ENCODE results near the gene RAB36.

Gene RAB36

GRCh38 chr22:23117275-23117674 lies 28.0 kb upstream of the RAB36 start:
- H3K36me3 Mint-ChIP-seq (ENCODE audit: low read depth) = no peaks in the 10 kb centered on the region
- H3K9me3 Mint-ChIP-seq = no peaks in the 10 kb centered on the region
- no peaks in the 10 kb centered on the region for H3K27me3 Mint-ChIP-seq (ENCODE audit: low read depth)
- H3K4me1 Mint-ChIP-seq = peaks cover 17% of the 10 kb centered on the region
- TF ChIP-seq, protein P1, sequence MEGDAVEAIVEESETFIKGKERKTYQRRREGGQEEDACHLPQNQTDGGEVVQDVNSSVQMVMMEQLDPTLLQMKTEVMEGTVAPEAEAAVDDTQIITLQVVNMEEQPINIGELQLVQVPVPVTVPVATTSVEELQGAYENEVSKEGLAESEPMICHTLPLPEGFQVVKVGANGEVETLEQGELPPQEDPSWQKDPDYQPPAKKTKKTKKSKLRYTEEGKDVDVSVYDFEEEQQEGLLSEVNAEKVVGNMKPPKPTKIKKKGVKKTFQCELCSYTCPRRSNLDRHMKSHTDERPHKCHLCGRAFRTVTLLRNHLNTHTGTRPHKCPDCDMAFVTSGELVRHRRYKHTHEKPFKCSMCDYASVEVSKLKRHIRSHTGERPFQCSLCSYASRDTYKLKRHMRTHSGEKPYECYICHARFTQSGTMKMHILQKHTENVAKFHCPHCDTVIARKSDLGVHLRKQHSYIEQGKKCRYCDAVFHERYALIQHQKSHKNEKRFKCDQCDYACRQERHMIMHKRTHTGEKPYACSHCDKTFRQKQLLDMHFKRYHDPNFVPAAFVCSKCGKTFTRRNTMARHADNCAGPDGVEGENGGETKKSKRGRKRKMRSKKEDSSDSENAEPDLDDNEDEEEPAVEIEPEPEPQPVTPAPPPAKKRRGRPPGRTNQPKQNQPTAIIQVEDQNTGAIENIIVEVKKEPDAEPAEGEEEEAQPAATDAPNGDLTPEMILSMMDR (IDR thresholded peaks at IDR 0.05; ENCODE audit: unreplicated experiment in 3 of 3) = no peak
- H3K4me3 Mint-ChIP-seq = no peak overlapping the region
- H3K27ac Mint-ChIP-seq = no peak overlapping the region

DNA sequence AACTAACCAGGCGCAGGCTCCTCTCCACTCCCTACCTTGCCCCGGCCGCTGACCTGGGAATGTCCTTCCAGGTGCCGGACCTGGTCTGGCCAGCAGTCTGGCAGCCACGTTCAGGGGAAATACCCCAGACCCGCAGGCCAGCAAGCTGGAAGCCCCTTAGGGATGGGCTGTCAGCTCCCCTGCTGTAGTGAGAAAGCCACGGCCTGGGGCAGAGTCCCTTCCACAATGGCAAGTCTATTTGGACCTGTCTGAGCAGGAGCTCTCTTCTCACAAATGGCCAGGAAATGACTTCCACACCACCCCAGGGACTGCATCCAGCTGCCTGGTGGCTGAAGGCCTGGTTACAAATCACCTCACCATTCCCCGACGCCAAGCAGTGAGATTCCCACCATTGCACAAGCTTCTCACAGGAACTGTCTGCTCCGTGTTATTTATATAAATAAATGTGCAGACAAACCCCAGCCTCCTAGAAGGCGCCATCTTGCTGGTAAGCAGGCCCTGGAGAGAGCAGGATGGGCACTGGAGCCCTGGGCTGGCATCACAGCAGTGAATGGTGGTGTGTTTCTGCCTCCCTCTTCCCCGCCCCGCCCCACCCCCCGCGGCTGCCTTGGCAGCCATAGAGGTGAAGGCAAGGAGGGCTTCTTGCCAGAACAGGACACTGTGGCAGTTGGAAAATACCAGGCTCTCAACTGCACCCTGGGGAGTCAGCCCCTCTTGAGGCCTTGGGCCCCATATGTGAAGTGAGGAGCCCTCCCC lies 27.2 kb upstream of the RAB36 start:
- no peak overlapping the region for H3K27ac Mint-ChIP-seq
- H3K9me3 Mint-ChIP-seq = no peaks in the 10 kb centered on the region
- peaks cover 11% of the 10 kb centered on the region for H3K4me1 Mint-ChIP-seq
- H3K27me3 Mint-ChIP-seq (ENCODE audit: low read depth) = no peaks in the 10 kb centered on the region
- TF ChIP-seq, protein P1 (IDR thresholded peaks at IDR 0.05; ENCODE audit: unreplicated experiment in 3 of 3) = no peak
- H3K4me3 Mint-ChIP-seq = no peak overlapping the region
- no peaks in the 10 kb centered on the region for H3K36me3 Mint-ChIP-seq (ENCODE audit: low read depth)

- Mint-ChIP-seq H3K4me3 (no peak overlapping the region), H3K27me3 (ENCODE audit: low read depth) (no peaks in the 10 kb centered on the region), H3K27ac (peak overlapping the region in 1 of 3 experiments; percentile 17), H3K4me1 (peaks cover 8% of the 10 kb centered on the region), H3K36me3 (ENCODE audit: low read depth) (no peaks in the 10 kb centered on the region), H3K9me3 (no peaks in the 10 kb centered on the region)
- TF ChIP-seq, protein P1 (IDR thresholded peaks at IDR 0.05; ENCODE audit: unreplicated experiment in 3 of 3) = no peak
Observed at GRCh38 chr22:23118647-23119493, 26.4 kb upstream of the RAB36 start.

DNA sequence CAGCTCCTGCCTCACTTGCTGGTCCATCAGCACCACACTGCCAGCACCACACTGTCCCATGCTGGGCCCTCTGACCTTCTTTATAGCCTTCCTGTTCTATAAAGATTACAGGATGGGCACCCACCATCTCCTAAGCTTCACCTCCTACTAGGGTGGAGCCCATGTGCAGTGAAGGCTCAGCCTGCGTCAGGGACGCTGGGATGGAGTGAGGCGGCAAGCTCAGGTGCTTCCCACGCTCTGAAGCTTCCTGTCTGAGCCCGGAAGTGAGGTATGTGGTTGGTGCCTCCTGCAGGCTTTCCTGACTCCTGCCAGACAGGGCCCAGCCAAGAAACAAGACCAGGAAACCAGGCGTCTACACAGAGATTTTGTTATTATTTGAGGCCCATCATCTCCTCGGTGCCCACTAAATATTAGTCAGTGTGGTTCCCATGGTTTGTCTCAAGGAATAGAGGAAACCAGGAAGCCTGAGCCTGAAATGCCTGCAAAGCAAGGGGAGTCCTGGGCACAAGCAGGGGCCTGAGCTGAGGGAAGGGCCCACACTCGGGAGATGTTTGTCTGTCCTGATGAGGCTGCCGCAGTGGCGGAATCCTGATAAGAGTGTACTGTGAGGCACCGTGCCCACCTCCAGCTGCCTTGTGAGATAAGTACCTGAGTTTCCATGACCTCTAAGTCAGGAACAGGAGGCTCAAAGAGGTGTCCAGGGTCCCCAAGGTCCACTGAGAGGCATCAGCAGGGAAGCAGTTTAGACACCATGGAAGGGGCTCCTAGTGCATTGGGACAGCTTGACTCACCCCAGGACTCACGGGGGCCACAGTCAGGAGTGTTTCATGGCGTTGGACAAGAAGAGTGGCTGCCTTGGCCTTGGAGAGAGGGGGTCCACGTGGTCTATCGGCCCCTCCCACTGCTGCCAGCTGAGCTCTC lies 25.5 kb upstream of the RAB36 start:
- Mint-ChIP-seq H3K9me3 (no peaks in the 10 kb centered on the region), H3K4me3 (no peak overlapping the region), H3K36me3 (ENCODE audit: low read depth) (no peaks in the 10 kb centered on the region), H3K4me1 (peaks cover under 1% of the 10 kb centered on the region), H3K27me3 (ENCODE audit: low read depth) (no peaks in the 10 kb centered on the region), H3K27ac (peak overlapping the region in 1 of 3 experiments; percentile 17)
- TF ChIP-seq, protein P1 (IDR thresholded peaks at IDR 0.05; ENCODE audit: unreplicated experiment in 3 of 3) = no peak

GRCh38 chr22:23120415-23120899 lies 24.8 kb upstream of the RAB36 start:
- H3K4me3 Mint-ChIP-seq = no peak overlapping the region
- H3K4me1 Mint-ChIP-seq = no peaks in the 10 kb centered on the region
- no peaks in the 10 kb centered on the region for H3K9me3 Mint-ChIP-seq
- no peak overlapping the region for H3K27ac Mint-ChIP-seq
- H3K27me3 Mint-ChIP-seq (ENCODE audit: low read depth) = no peaks in the 10 kb centered on the region
- H3K36me3 Mint-ChIP-seq (ENCODE audit: low read depth) = no peaks in the 10 kb centered on the region
- TF ChIP-seq, protein P1 (IDR thresholded peaks at IDR 0.05; ENCODE audit: unreplicated experiment in 3 of 3) = no peak
